ENCODE data around the gene PRPF38B. TPM values are rescaled to one million over a fixed set of nuclear protein-coding genes. Genes with fewer than 3 reads are reported as not detected.
A peak's percentile ranks its signal among the peaks of the same experiment; 100 is the strongest.

Gene PRPF38B
- polyA plus RNA-seq, 4 donors, result 22.7 to 68.5 (median 26.6) TPM

DNA sequence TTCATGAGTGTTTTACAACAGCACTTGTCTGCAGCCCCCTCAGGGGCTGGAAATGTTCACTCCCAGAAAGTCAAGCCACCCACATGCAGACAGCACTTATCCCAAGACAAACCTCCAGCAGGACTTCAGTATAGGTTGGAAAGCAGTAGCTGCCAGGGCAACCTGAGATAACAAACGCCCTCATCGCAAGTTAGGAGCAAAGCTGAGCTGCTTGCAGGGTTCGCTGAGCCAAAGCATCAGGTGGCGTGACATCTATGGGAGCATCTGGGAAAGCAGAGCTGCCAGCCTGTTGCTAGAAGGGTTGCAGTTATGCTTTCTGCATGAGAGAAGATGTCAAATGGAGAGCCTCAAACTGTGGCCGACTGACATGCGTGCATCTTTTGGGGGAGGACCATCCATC, 50.1 kb downstream of the PRPF38B start:
- FAIRE-seq (no peak), DNase-seq (no peak)
- peaks cover 0 to 6% (median 0%) of the 10 kb centered on the region in 3 donors for H3K27me3 ChIP-seq (ENCODE audit: control insufficient read depth in 3 of 3, insufficient read depth in 3 of 3, low read length in 3 of 3)
- WGBS, 3 donors, result 83 to 88% (median 88%) methylated on average over 6 of the region's 6 CpGs
- no peak overlapping the region for H3K4me3 ChIP-seq (ENCODE audit: low read depth in 1 of 3, low read length in 3 of 3)
- no peaks in the 10 kb centered on the region for H3K9me3 ChIP-seq (ENCODE audit: control insufficient read depth in 2 of 2, insufficient read depth in 1 of 2, low read depth in 1 of 2, low read length in 1 of 2)
- no peak overlapping the region for H3K27ac ChIP-seq (ENCODE audit: low read depth in 1 of 3, low read length in 2 of 3)
- no peaks in the 10 kb centered on the region for H3K4me1 ChIP-seq (ENCODE audit: control insufficient read depth in 3 of 3, insufficient read depth in 2 of 3, low read depth in 1 of 3, low read length in 2 of 3)
- H3K36me3 ChIP-seq (ENCODE audit: control insufficient read depth in 3 of 3, insufficient read depth in 2 of 3, low read depth in 1 of 3, low read length in 3 of 3), result no peaks in the 10 kb centered on the region

DNA sequence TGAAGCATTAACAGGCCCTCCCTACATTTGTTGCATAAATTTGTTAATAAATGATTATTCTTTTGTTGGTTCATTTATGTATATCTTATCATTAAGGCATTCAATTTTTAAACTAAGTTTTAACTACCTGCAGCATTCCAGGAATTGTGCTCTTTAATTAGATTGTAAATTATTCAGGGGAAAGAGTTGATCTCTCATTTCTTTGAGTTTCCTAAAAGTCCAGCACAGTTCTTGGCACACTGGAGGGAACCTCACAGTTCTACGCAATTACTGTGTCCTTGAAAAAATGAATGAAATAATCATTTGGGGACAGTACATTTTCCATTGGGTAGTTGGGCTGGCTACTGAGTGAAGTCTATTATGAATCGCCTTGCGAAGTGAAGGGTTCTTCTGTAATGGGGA, 53.9 kb downstream of the PRPF38B start:
- H3K27ac ChIP-seq (ENCODE audit: low read depth in 1 of 3, low read length in 2 of 3), result peak overlapping the region; percentile 27 to 99 (median 96)
- FAIRE-seq (no peak), DNase-seq (no peak)
- WGBS, 3 donors, result 40 to 50% (median 46%) methylated on average over 3 of the region's 3 CpGs
- H3K27me3 ChIP-seq (ENCODE audit: control insufficient read depth in 3 of 3, insufficient read depth in 3 of 3, low read length in 3 of 3), result peaks cover 0 to 4% (median 0%) of the 10 kb centered on the region in 3 donors
- no peak overlapping the region for H3K4me3 ChIP-seq (ENCODE audit: low read depth in 1 of 3, low read length in 3 of 3)
- peaks cover 0 to 5% (median 0%) of the 10 kb centered on the region in 3 donors for H3K36me3 ChIP-seq (ENCODE audit: control insufficient read depth in 3 of 3, insufficient read depth in 2 of 3, low read depth in 1 of 3, low read length in 3 of 3)
- H3K9me3 ChIP-seq (ENCODE audit: control insufficient read depth in 2 of 2, insufficient read depth in 1 of 2, low read depth in 1 of 2, low read length in 1 of 2), result no peaks in the 10 kb centered on the region
- no peaks in the 10 kb centered on the region for H3K4me1 ChIP-seq (ENCODE audit: control insufficient read depth in 3 of 3, insufficient read depth in 2 of 3, low read depth in 1 of 3, low read length in 2 of 3)

DNA sequence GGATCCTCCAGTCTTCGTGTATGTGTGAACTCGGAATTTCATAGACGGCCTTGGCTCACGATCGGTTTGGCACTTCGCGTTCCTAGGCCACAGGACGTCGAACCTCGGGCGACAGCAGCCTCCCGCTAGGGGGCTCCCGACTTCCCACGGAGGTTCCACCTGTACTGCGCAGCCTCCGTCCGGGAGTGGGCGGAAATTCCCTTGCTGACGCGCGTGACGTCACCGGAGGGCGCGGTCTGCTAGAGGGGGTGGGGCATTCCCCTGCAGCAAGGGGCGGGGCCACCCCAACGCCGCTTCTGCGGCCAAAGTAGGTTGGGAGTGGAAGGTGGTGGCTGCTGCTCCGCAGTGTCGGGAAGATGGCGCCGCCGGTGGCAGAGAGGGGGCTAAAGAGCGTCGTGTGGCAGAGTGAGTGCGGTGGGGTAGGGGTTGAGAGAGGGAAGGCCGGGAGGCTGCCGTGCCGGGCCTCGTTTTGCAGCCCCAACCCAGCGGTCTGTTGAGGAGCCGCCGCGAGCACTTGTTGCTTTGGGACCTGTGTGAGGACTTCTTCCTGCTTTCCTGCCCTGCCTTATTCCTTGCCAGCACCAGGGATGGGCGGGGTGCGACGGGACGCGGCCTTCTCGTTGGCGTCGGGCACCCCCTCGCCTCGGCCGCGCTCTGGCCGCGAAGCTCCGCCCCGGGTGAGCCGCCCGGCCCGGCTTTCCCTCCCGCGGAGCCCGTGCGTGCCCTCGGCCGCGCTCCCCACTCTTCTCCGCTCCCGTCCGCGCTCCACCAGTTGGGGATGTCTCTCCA, 54.5 kb downstream of the PRPF38B start, which contains the start of gene STXBP3:
TSS of gene STXBP3 (plus strand) at position 293 of the 789 bp plus-strand sequence. CDS start at position 357, 64 bp downstream.
- DNase-seq (peak; percentile 97 to 99), FAIRE-seq (no peak)
- H3K36me3 ChIP-seq (ENCODE audit: control insufficient read depth in 3 of 3, insufficient read depth in 2 of 3, low read depth in 1 of 3, low read length in 3 of 3), result peaks cover 0 to 5% (median 0%) of the 10 kb centered on the region in 3 donors
- 0% methylated on average over 66 to 75 of the region's 75 CpGs for WGBS, 3 donors
- no peaks in the 10 kb centered on the region for H3K4me1 ChIP-seq (ENCODE audit: control insufficient read depth in 3 of 3, insufficient read depth in 2 of 3, low read depth in 1 of 3, low read length in 2 of 3)
- no peaks in the 10 kb centered on the region for H3K9me3 ChIP-seq (ENCODE audit: control insufficient read depth in 2 of 2, insufficient read depth in 1 of 2, low read depth in 1 of 2, low read length in 1 of 2)
- H3K27me3 ChIP-seq (ENCODE audit: control insufficient read depth in 3 of 3, insufficient read depth in 3 of 3, low read length in 3 of 3), result peaks cover 0 to 4% (median 0%) of the 10 kb centered on the region in 3 donors
- H3K4me3 ChIP-seq (ENCODE audit: low read depth in 1 of 3, low read length in 3 of 3), result peak within 1 kb of the TSS; percentile 50 to 92 (median 64)
- H3K27ac ChIP-seq (ENCODE audit: low read depth in 1 of 3, low read length in 2 of 3), result peak within 1 kb of the TSS; percentile 96 to 99 (median 97)

DNA sequence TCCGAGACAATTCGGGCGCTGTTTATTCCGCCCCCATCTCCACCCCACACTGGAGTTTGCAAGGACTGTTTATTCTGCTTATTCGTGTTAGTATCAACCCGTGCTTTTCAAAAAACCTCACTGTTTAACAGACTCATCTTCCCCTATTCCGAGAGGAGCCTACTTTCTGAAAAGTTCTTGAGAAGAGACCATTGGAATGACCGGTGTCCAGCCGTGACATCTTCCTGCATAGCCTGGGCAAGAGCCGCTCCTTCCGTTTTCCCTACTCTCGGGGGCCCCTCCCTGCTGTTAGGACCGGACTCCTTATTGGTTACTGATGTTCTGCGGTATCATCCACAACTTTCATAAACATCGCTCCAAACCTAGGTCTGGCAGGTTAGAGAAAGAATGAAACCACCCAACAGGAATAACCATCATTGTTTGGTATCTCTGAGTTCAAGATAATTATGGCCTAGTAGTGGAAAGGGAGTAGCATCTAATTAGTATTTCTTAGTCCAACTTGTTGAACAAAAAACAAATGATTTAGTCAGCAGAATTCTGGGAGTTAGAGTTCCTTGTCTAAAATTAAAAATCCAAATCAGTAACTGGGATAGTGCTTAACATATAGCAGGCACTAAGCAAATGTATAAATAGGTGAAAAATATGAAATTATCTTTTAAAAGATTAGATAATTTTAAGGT, 55.2 kb downstream of the PRPF38B start:
- H3K4me1 ChIP-seq (ENCODE audit: control insufficient read depth in 3 of 3, insufficient read depth in 2 of 3, low read depth in 1 of 3, low read length in 2 of 3), result no peaks in the 10 kb centered on the region
- peaks cover 0 to 5% (median under 1%) of the 10 kb centered on the region in 3 donors for H3K36me3 ChIP-seq (ENCODE audit: control insufficient read depth in 3 of 3, insufficient read depth in 2 of 3, low read depth in 1 of 3, low read length in 3 of 3)
- H3K4me3 ChIP-seq (ENCODE audit: low read depth in 1 of 3, low read length in 3 of 3), result peak overlapping the region; percentile 50 to 92 (median 64)
- DNase-seq, result peak; percentile 78 to 87
- H3K9me3 ChIP-seq (ENCODE audit: control insufficient read depth in 2 of 2, insufficient read depth in 1 of 2, low read depth in 1 of 2, low read length in 1 of 2), result no peaks in the 10 kb centered on the region
- WGBS, 3 donors, result 0 to 1% (median 0%) methylated on average over 15 of the region's 15 CpGs
- FAIRE-seq, result no peak
- peak overlapping the region; percentile 96 to 99 (median 97) for H3K27ac ChIP-seq (ENCODE audit: low read depth in 1 of 3, low read length in 2 of 3)
- H3K27me3 ChIP-seq (ENCODE audit: control insufficient read depth in 3 of 3, insufficient read depth in 3 of 3, low read length in 3 of 3), result peaks cover 0 to under 1% (median 0%) of the 10 kb centered on the region in 3 donors

DNA sequence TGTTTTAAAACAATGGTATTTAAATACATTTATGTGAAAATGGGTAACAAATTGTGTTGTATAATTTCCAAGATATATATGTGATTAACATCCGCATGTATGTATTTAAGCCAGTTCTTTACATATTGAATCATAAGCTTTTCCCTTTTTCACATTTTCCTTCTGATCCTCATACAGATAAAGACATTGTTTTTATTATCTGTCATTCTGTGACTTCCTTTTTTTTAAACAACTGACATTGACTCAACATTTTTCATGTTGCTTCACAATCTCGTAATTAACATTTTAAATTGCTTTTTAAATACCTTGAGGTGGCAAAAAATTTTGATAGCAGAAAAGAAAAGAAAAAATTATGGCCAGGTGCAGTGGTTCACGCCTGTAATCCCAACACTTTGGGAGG, 55.8 kb downstream of the PRPF38B start:
- DNase-seq (no peak), FAIRE-seq (no peak)
- Histone ChIP-seq H3K27ac (ENCODE audit: low read depth in 1 of 3, low read length in 2 of 3) (peak overlapping the region in 1 of 3 donors; percentile 99), H3K9me3 (ENCODE audit: control insufficient read depth in 2 of 2, insufficient read depth in 1 of 2, low read depth in 1 of 2, low read length in 1 of 2) (no peaks in the 10 kb centered on the region), H3K4me3 (ENCODE audit: low read depth in 1 of 3, low read length in 3 of 3) (no peak overlapping the region), H3K36me3 (ENCODE audit: control insufficient read depth in 3 of 3, insufficient read depth in 2 of 3, low read depth in 1 of 3, low read length in 3 of 3) (peaks cover 0 to 5% (median 2%) of the 10 kb centered on the region in 3 donors), H3K4me1 (ENCODE audit: control insufficient read depth in 3 of 3, insufficient read depth in 2 of 3, low read depth in 1 of 3, low read length in 2 of 3) (no peaks in the 10 kb centered on the region), H3K27me3 (ENCODE audit: control insufficient read depth in 3 of 3, insufficient read depth in 3 of 3, low read length in 3 of 3) (no peaks in the 10 kb centered on the region)
- WGBS, 3 donors, result 83 to 85% (median 83%) methylated on average over 3 of the region's 3 CpGs

DNA sequence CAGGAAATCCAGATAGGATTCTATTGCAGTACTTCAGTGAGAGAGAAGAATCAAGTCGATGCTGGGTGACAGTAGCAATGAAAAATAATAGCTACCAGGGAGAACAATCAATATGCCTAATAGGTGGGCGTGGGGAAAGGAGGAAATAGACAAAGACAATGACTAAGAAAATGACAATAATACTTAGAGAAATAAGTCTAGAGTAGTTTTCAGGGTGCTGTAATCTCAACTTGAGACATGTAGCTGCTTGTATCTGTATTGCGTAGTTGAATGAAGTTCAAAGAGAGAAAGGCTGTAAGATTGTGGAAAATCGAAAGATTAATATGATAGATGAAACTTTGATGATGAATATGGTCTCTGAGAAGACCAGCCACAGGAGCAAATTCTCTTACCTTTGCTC, 57.0 kb downstream of the PRPF38B start:
- no peaks in the 10 kb centered on the region for H3K27me3 ChIP-seq (ENCODE audit: control insufficient read depth in 3 of 3, insufficient read depth in 3 of 3, low read length in 3 of 3)
- 79 to 87% (median 81%) methylated on average over 4 of the region's 4 CpGs for WGBS, 3 donors
- no peak overlapping the region for H3K4me3 ChIP-seq (ENCODE audit: low read depth in 1 of 3, low read length in 3 of 3)
- H3K4me1 ChIP-seq (ENCODE audit: control insufficient read depth in 3 of 3, insufficient read depth in 2 of 3, low read depth in 1 of 3, low read length in 2 of 3), result no peaks in the 10 kb centered on the region
- DNase-seq (no peak), FAIRE-seq (no peak)
- peaks cover 0 to 8% (median 2%) of the 10 kb centered on the region in 3 donors for H3K36me3 ChIP-seq (ENCODE audit: control insufficient read depth in 3 of 3, insufficient read depth in 2 of 3, low read depth in 1 of 3, low read length in 3 of 3)
- H3K27ac ChIP-seq (ENCODE audit: low read depth in 1 of 3, low read length in 2 of 3), result no peak overlapping the region
- no peaks in the 10 kb centered on the region for H3K9me3 ChIP-seq (ENCODE audit: control insufficient read depth in 2 of 2, insufficient read depth in 1 of 2, low read depth in 1 of 2, low read length in 1 of 2)

DNA sequence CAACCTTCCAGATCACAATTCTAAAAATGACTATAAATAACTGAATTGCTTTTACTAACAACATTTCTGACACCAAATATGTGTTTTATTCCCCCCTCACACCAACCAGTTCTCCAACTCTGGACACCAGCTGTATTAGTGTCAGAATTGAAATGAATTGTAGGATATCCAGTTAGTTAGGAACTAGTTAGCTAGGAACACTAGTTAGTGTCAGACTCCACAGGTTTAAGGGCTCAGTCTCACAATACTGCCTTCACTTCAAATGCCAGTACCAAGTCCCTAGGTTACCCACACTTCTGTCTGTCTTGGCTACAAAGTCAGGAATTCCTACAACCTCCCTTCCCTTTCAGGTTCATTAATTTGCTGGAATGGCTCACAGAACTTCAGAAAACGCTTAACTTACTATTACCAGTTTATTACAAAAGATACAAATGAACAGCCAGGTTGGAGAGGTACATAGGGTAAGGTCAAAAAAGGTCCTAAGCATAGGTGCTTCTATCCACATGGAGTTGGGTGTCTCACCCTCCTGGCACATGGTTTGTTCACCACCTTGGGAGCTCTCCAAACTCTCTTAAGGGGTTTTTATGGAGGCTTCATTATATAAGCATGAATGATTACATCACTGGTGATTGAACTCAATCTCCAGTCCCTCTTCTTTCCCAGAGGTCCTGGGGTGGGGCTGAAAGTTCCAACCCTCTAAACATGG, 58.5 kb downstream of the PRPF38B start:
- Histone ChIP-seq H3K27ac (ENCODE audit: low read depth in 1 of 3, low read length in 2 of 3) (no peak overlapping the region), H3K4me1 (ENCODE audit: control insufficient read depth in 3 of 3, insufficient read depth in 2 of 3, low read depth in 1 of 3, low read length in 2 of 3) (no peaks in the 10 kb centered on the region)
- no peak for FAIRE-seq

More for the DNA sequence above, 58.5 kb downstream of the PRPF38B start:
- Histone ChIP-seq H3K4me3 (ENCODE audit: low read depth in 1 of 3, low read length in 3 of 3) (no peak overlapping the region), H3K27me3 (ENCODE audit: control insufficient read depth in 3 of 3, insufficient read depth in 3 of 3, low read length in 3 of 3) (no peaks in the 10 kb centered on the region), H3K9me3 (ENCODE audit: control insufficient read depth in 2 of 2, insufficient read depth in 1 of 2, low read depth in 1 of 2, low read length in 1 of 2) (no peaks in the 10 kb centered on the region), H3K36me3 (ENCODE audit: control insufficient read depth in 3 of 3, insufficient read depth in 2 of 3, low read depth in 1 of 3, low read length in 3 of 3) (peaks cover 0 to 9% (median 2%) of the 10 kb centered on the region in 3 donors)
- DNase-seq, result no peak
- WGBS, 3 donors, result 78 to 94% (median 90%) methylated on average over 1 of the region's 1 CpG
